Measurements from ENCODE around the gene WRNIP1. TPM values are rescaled to one million over a fixed set of nuclear protein-coding genes. Genes with fewer than 3 reads are reported as not detected.

Gene WRNIP1
- total and polyA plus RNA-seq, 2 of the 8 experiments (the other 6 are each of a cell fraction or from before 2014, with no cell fraction given) = 38.2 to 39.2 TPM

DNA sequence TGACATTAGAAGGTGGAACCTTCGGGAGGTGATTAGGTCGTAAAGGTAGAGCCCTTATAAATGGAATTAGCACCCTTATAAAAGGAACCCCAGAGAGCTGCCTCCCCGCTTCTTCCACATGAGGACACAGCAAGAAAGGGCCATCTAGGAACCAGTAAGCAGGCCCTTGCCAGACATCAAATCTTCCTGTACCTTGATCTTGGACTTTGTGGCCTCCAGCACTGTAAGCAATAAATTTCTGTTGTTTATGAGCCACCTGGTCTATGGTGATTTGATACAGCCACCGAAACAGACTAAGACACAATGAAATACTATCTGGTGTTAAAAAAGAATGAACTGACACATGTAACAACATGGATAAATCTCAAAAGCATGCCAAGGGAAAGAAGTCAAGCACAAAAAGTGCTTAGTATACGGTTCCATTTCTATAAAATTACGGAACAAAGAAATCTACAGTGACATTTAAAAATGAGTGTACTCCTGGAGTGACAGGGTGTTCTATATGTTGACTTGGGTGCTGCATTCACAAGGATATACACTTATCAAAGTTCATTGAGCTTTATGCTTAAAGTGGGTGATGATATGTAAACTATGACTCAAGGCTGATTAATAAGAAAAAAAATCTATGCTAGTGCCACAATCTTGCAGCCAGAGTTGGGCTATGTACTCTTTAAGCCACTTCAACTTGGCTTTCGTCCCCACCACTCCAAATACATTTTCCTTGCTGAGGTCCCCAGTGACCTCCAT is 58.1 kb downstream of the WRNIP1 start:
- Histone ChIP-seq H3K27me3 (replicated peaks in 1 of 4; ENCODE audit: control insufficient read depth in 3 of 4, extremely low read depth in 1 of 4, insufficient read depth in 3 of 4, low read length in 3 of 4) (no peaks in the 10 kb centered on the region), H4K5ac (ENCODE audit: insufficient read length, low read depth, low read length) (no peak overlapping the region), H2BK15ac (ENCODE audit: low read length) (no peak overlapping the region), H3K23me2 (ENCODE audit: low read depth, low read length) (no peaks in the 10 kb centered on the region), H2BK120ac (replicated peaks; ENCODE audit: low read depth, low read length) (no peak overlapping the region), H2BK20ac (ENCODE audit: low read length) (no peak overlapping the region), H2AK5ac (ENCODE audit: low read depth, low read length) (no peak overlapping the region), H4K91ac (replicated peaks; ENCODE audit: insufficient read length, low read length) (no peak overlapping the region), H2BK5ac (ENCODE audit: low read depth, low read length) (no peak overlapping the region), H3K23ac (ENCODE audit: insufficient read length) (no peak overlapping the region), H3K4me1 (replicated peaks in 1 of 4; ENCODE audit: control insufficient read depth in 3 of 4, insufficient read depth in 4 of 4, low read length in 3 of 4) (no peaks in the 10 kb centered on the region), H4K20me1 (replicated peaks in 1 of 2; ENCODE audit: control insufficient read depth in 1 of 2, insufficient read depth in 2 of 2, low read length in 2 of 2) (no peaks in the 10 kb centered on the region), H3K4me2 (ENCODE audit: insufficient read depth in 1 of 2, low read depth in 2 of 2, low read length in 2 of 2) (no peak overlapping the region), H3K79me2 (ENCODE audit: control insufficient read depth in 1 of 2, insufficient read depth in 2 of 2, low read length in 2 of 2) (no peaks in the 10 kb centered on the region), H3K36me3 (ENCODE audit: control insufficient read depth in 2 of 4, insufficient read depth in 4 of 4, low read length in 3 of 4) (no peaks in the 10 kb centered on the region), H3K56ac (replicated peaks; ENCODE audit: insufficient read length, low read depth, low read length) (no peak overlapping the region), H3K4ac (replicated peaks; ENCODE audit: insufficient read length, low read depth, low read length) (no peak overlapping the region), H3K14ac (ENCODE audit: insufficient read length) (no peak overlapping the region), H2AFZ (ENCODE audit: low read length) (no peak overlapping the region), H3K9ac (replicated peaks in 1 of 4; ENCODE audit: extremely low read depth in 1 of 4, low read depth in 3 of 4, low read length in 3 of 4) (no peak overlapping the region), H4K8ac (ENCODE audit: extremely low read depth, insufficient read depth, low read length) (no peak overlapping the region), H3K9me3 (ENCODE audit: insufficient read depth in 2 of 2, low read depth in 1 of 2, low read length in 1 of 2) (no peaks in the 10 kb centered on the region), H3K18ac (ENCODE audit: extremely low read depth, low read length) (no peak overlapping the region), H3K4me3 (ENCODE audit: extremely low read depth in 1 of 4, insufficient read depth in 2 of 4, low read depth in 3 of 4, low read length in 4 of 4) (no peak overlapping the region), H3K27ac (ENCODE audit: low read depth, low read length) (no peak overlapping the region), H3K79me1 (ENCODE audit: low read depth, low read length) (no peaks in the 10 kb centered on the region), H2BK12ac (ENCODE audit: low read depth, low read length) (no peak overlapping the region)
- ChIA-PET POLR2A (ENCODE audit: partially characterized antibody) (no interaction called here), CTCF (ENCODE audit: partially characterized antibody) (interaction anchor here (0.6 to 1.5 kb wide), 3 partner anchors 73 to 905 kb away, joined by 3 to 4 read pairs (median 4); no protein-coding TSS in a partner anchor)
- WGBS, 2 experiments (ENCODE audit: extremely low coverage in 1 of 2, insufficient coverage in 1 of 2, insufficient read length in 1 of 2, insufficient replicate concordance in 2 of 2, low coverage in 1 of 2, low lambda C conversion rate in 2 of 2, missing lambda C conversion rate in 1 of 2) = 93% methylated on average over 7 of the region's 7 CpGs; no CpG with 5 or more reads in 1 of the 2 experiments
- FAIRE-seq = no peak
- DNase-seq (ENCODE audit: low read depth in 1 of 2, low spot score in 2 of 2) = no peak
- TF ChIP-seq RXRA (IDR thresholded peaks at IDR 0.05; ENCODE audit: insufficient read depth, low read depth, low read length) = no peak
- TF ChIP-seq SRF (IDR thresholded peaks at IDR 0.05; ENCODE audit: low read depth, low read length) = no peak
- TF ChIP-seq CEBPB (IDR thresholded peaks at IDR 0.05; ENCODE audit: low read depth, low read length) = no peak
- no peak for TF ChIP-seq SP1 (IDR thresholded peaks at IDR 0.05; ENCODE audit: low read depth, low read length)
- no peak for TF ChIP-seq SIRT6 (IDR thresholded peaks at IDR 0.05; ENCODE audit: low read length)
- TF ChIP-seq TEAD4 (IDR thresholded peaks at IDR 0.05; ENCODE audit: low read depth, low read length) = no peak
- no peak for TF ChIP-seq FOSL1 (IDR thresholded peaks at IDR 0.05; ENCODE audit: insufficient read depth, low read depth, low read length)
- TF ChIP-seq JUN (IDR thresholded peaks at IDR 0.05; ENCODE audit: low read depth, low read length) = no peak
- TF ChIP-seq SIX5 (IDR thresholded peaks at IDR 0.05; ENCODE audit: low read depth, low read length) = no peak
- TF ChIP-seq, protein P1, sequence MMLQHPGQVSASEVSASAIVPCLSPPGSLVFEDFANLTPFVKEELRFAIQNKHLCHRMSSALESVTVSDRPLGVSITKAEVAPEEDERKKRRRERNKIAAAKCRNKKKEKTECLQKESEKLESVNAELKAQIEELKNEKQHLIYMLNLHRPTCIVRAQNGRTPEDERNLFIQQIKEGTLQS (IDR thresholded peaks at IDR 0.05; ENCODE audit: insufficient read depth, low read depth, low read length) = no peak
- TF ChIP-seq RBBP5 (IDR thresholded peaks at IDR 0.05; ENCODE audit: borderline replicate concordance, low read depth, low read length) = no peak
- no peak for TF ChIP-seq TBP (IDR thresholded peaks at IDR 0.05; ENCODE audit: low read depth, low read length)
- TF ChIP-seq, protein P2, sequence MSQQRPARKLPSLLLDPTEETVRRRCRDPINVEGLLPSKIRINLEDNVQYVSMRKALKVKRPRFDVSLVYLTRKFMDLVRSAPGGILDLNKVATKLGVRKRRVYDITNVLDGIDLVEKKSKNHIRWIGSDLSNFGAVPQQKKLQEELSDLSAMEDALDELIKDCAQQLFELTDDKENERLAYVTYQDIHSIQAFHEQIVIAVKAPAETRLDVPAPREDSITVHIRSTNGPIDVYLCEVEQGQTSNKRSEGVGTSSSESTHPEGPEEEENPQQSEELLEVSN (IDR thresholded peaks at IDR 0.05) = no peak

Measured in H1 (cell line).